Prostate gland (tissue), 2 donors: ENCODE measurements around the gene GALNT14. TPM values are rescaled to one million over a fixed set of nuclear protein-coding genes. Genes with fewer than 3 reads are reported as not detected.

Source experiments
- DNase-seq: peaks from one replicate; pipeline ENCODE4 v3.0.0-alpha.2; 2019; ENCODE audit warnings: low spot score
- H3K27ac ChIP-seq, 2 donors: fragments of 200-600 bp; sonication (generic); 2 replicates each; pipeline ENCODE4 v1.5.1; 2017 to 2019
- H3K27me3 ChIP-seq: fragments of 200-600 bp; sonication (generic); replicated peaks from 2 replicates; pipeline ENCODE4 v1.5.1; 2019; ENCODE audit not compliant: insufficient read depth
- H3K36me3 ChIP-seq, 2 donors: fragments of 200-600 bp; sonication (generic); 1 replicate in 1 of 2; 2 replicates in 1 of 2; pipeline versions ENCODE4 v1.5.1 to v1.8.1; 2017 to 2019
- H3K4me1 ChIP-seq: fragments of 200-600 bp; sonication (generic); replicated peaks from 2 replicates; pipeline ENCODE4 v1.5.1; 2019
- H3K4me3 ChIP-seq, 2 donors: fragments of 200-600 bp; sonication (generic); 2 replicates each; pipeline ENCODE4 v1.5.1; 2017 to 2019
- H3K9me3 ChIP-seq: fragments of 200-600 bp; sonication (generic); 2 replicates; pipeline ENCODE4 v1.5.1; 2017
- POLR2A ChIP-seq: fragments of 450-650 bp; IDR thresholded peaks from one replicate; pipeline ENCODE4 v1.6.1; 2016; ENCODE audit warnings: antibody characterized with exemption, mild to moderate bottlenecking
- POLR2AphosphoS5 ChIP-seq: sonication (generic); formaldehyde crosslinking; IDR thresholded peaks from one replicate; pipeline ENCODE4 v1.6.1; 2017; ENCODE audit warnings: antibody characterized with exemption
- WGBS: methylation state at CpG from one replicate; pipeline ENCODE4 v1.1.5; 2018; 5-methylcytosine and 5-hydroxymethylcytosine counted together
- intact Hi-C: fragments of 100-400 bp; cut with DNase I; formaldehyde crosslinking; loops from one replicate; pipeline ENCODE4 v1.14.2; 2022
- total RNA-seq, 2 donors: library from RNA; depleted of rRNA; stranded (reverse); fragments of >200 nt; gene quantifications; one replicate each; pipeline ENCODE4 v1.1.0, GENCODE V29; 2016
- TF ChIP-seq, protein P1 (sequence below), 4 experiments: fragments of 200-600 bp in 2 of 4; fragments of 450-650 bp in 2 of 4; sonication (generic) in 2 of 4; IDR thresholded peaks; 1 replicate in 3 of 4; 2 replicates in 1 of 4; pipeline ENCODE4 v1.5.1; 2016 to 2019; ENCODE audit warnings: antibody characterized with exemption in 4 of 4, mild to moderate bottlenecking in 2 of 4, moderate library complexity in 2 of 4

The GALNT14 gene
- total RNA-seq, 2 donors from 2014 or later = 0.59 to 15.5 TPM

DNA sequence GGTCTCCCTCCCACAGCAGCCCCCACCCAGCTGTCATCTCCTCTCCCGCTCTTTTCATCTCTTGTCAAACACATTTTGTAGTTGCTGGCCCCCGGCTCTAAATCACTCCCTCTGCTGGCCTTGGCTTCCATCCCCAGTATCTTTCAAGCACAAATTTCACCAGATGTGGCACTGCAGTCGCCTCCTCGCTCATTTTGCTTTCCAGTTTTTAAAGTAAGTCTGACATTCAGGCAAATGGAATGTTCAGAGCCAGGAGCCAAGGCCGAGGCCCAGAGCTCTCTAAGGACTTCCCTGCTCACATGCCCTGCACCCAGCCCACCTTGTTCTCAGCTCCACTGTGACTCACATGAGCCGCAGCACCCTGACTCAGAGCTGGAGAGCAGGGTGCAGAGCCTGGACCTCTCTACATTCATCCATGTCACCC is 158.4 kb downstream of the GALNT14 start:
- Histone ChIP-seq H3K9me3 (no peaks in the 10 kb centered on the region), H3K4me3 (no peak overlapping the region), H3K4me1 (no peaks in the 10 kb centered on the region), H3K36me3 (no peaks in the 10 kb centered on the region), H3K27me3 (no peaks in the 10 kb centered on the region), H3K27ac (peak overlapping the region in 1 of 2 donors; percentile 47)
- peak; percentile 17 for DNase-seq
- intact Hi-C loops = no loop called here
- WGBS = 64% methylated on average over 6 of the region's 6 CpGs
- TF ChIP-seq POLR2A (no peak), POLR2AphosphoS5 (peak; percentile 26)
- TF ChIP-seq, protein P1, sequence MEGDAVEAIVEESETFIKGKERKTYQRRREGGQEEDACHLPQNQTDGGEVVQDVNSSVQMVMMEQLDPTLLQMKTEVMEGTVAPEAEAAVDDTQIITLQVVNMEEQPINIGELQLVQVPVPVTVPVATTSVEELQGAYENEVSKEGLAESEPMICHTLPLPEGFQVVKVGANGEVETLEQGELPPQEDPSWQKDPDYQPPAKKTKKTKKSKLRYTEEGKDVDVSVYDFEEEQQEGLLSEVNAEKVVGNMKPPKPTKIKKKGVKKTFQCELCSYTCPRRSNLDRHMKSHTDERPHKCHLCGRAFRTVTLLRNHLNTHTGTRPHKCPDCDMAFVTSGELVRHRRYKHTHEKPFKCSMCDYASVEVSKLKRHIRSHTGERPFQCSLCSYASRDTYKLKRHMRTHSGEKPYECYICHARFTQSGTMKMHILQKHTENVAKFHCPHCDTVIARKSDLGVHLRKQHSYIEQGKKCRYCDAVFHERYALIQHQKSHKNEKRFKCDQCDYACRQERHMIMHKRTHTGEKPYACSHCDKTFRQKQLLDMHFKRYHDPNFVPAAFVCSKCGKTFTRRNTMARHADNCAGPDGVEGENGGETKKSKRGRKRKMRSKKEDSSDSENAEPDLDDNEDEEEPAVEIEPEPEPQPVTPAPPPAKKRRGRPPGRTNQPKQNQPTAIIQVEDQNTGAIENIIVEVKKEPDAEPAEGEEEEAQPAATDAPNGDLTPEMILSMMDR (IDR thresholded peaks at IDR 0.05) = peak in 1 of 4 experiments; percentile 35

DNA sequence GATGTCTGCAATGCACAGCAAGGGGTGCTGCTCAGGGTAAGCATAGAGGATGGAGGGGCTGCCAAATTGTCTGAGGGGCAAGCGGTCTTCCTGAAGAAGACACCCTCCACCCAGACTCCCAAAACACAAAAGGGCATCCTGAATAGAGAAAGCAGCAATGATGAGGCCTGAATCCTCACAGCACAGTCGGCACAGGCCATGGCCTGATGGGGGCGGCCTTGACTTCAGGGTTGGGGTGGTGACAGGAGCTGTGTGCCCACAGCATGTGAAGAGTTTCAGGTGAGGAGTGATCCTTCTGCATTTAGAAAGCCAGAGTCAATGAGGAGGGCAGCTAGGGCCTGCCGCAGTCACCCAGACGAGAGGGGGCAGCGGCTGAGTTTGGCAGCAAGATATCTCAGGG is 159.4 kb downstream of the GALNT14 start:
- peak overlapping the region in 1 of 2 donors; percentile 47 for H3K27ac ChIP-seq
- no peak for TF ChIP-seq POLR2AphosphoS5
- TF ChIP-seq, protein P1 (IDR thresholded peaks at IDR 0.05) = no peak
- no peak for TF ChIP-seq POLR2A
- H3K27me3 ChIP-seq = no peaks in the 10 kb centered on the region
- no peak overlapping the region for H3K4me3 ChIP-seq
- H3K9me3 ChIP-seq = no peaks in the 10 kb centered on the region
- no peaks in the 10 kb centered on the region for H3K36me3 ChIP-seq
- intact Hi-C loops = no loop called here
- DNase-seq = no peak
- 97% methylated on average over 6 of the region's 6 CpGs for WGBS
- no peaks in the 10 kb centered on the region for H3K4me1 ChIP-seq

DNA sequence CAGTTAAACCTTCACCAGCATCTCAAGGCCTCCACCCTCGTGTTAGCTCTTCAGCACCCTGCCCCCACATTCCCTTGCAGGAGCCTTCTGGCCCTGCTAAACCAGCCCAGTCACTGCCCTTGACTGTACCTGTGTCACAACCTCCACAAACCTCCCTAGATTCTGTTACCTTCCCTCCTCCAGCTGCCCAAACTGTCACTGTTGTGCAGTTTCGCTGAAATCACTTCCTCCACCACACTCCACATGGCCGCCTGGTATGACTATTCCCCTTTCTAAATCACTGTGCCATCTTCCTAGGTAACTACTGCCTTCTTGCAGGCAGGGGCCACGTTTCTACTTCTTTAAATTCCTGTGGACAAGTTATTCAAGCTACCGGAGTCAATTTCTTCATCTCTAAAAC is 160.2 kb downstream of the GALNT14 start:
- Histone ChIP-seq H3K27me3 (no peaks in the 10 kb centered on the region), H3K36me3 (no peaks in the 10 kb centered on the region), H3K4me1 (no peaks in the 10 kb centered on the region), H3K27ac (no peak overlapping the region), H3K4me3 (no peak overlapping the region), H3K9me3 (no peaks in the 10 kb centered on the region)
- TF ChIP-seq, protein P1 (IDR thresholded peaks at IDR 0.05) = no peak
- TF ChIP-seq POLR2A = no peak
- no peak for TF ChIP-seq POLR2AphosphoS5
- WGBS = 82% methylated on average over 5 of the region's 5 CpGs
- intact Hi-C loops = no loop called here
- no peak for DNase-seq

DNA sequence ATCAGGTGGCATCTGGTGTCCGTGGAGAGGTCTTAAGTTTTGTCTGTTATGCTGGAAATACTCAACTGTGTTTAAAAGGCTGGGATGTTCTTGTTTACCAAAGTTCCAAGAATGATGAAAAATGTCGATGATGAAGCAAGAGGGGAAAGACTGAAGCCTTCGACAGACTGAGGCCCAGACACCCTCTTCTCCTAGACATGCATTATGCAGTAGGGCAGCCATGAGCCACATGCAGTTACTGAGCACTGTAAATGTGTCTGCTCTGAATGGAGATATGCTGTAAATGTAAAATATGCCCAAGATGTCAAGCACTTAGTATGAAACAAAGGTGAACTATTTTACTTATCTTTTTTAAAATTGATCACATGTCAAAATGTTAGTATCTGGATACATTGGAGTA is 163.1 kb downstream of the GALNT14 start:
- H3K4me1 ChIP-seq = no peaks in the 10 kb centered on the region
- no peak for DNase-seq
- H3K9me3 ChIP-seq = no peaks in the 10 kb centered on the region
- no peak overlapping the region for H3K4me3 ChIP-seq
- 90% methylated on average over 3 of the region's 3 CpGs for WGBS
- no peak overlapping the region for H3K27ac ChIP-seq
- TF ChIP-seq POLR2A (no peak), POLR2AphosphoS5 (no peak)
- TF ChIP-seq, protein P1 (IDR thresholded peaks at IDR 0.05) = no peak
- H3K36me3 ChIP-seq = no peaks in the 10 kb centered on the region
- intact Hi-C loops = no loop called here
- H3K27me3 ChIP-seq = no peaks in the 10 kb centered on the region

GRCh38 chr2:30974554-30974953 is 163.7 kb downstream of the GALNT14 start:
- Histone ChIP-seq H3K9me3 (no peaks in the 10 kb centered on the region), H3K4me3 (no peak overlapping the region), H3K36me3 (no peaks in the 10 kb centered on the region), H3K27me3 (no peaks in the 10 kb centered on the region), H3K4me1 (no peaks in the 10 kb centered on the region), H3K27ac (no peak overlapping the region)
- no peak for DNase-seq
- TF ChIP-seq POLR2A (no peak), POLR2AphosphoS5 (no peak)
- TF ChIP-seq, protein P1 (IDR thresholded peaks at IDR 0.05) = no peak
- intact Hi-C loops = no loop called here
- 66% methylated on average over 5 of the region's 5 CpGs for WGBS
